ENCODE measurements around the gene SRGAP1.

SRGAP1 gene

DNA sequence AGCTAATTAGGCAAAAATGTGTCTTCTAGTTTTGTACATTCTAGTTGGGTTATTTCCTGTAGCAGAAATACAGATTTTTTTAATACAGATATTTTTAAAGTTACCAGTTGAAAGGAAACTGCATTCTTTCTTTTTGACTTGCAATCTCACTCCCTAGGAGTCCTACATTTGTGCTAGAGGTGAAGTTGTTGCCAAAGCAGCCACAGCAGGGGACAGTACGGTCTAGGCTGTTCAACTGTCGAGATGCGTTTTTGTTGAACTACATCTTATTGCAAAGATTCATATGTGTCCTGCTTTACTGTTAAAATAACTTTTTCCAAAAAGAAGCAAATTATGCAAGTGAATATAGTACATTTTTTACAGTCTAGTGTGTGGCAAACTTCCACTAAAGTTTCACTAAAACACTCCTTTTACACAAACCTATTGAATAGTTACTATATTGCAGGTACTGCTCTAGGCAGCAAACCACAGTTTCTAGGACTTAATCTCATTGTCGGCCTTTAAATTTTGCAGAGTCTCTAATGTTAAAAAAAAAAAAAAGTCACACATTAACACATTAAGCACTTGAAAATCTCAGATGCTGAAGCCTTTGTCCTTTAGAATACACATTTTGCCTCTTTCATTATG lies 30.2 kb upstream of the SRGAP1 start:
- DNase-seq = no peak

DNA sequence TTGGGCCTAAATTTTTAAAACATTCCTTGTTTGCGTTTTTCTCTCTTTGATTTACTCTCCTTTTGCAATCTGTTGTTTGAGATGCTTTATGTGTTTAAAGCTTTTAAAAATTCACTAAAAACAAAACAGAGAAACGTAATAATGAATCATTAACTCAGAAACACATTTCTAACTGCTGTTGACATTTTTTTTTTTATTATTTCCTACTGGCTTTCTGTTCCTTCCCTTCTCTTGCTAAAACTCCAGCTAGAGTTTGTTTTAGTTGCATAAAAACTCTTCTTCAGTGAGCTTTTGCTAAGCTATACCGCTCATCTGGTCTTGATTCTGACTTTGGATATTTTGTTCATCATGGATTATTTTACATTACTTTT lies 29.0 kb upstream of the SRGAP1 start:
- no peak overlapping the region for H3K4me3 ChIP-seq (ENCODE audit: low read depth, low read length)
- no peak overlapping the region for H3K27ac ChIP-seq
- no peaks in the 10 kb centered on the region for H3K36me3 ChIP-seq (replicated peaks)
- TF ChIP-seq, protein P1, sequence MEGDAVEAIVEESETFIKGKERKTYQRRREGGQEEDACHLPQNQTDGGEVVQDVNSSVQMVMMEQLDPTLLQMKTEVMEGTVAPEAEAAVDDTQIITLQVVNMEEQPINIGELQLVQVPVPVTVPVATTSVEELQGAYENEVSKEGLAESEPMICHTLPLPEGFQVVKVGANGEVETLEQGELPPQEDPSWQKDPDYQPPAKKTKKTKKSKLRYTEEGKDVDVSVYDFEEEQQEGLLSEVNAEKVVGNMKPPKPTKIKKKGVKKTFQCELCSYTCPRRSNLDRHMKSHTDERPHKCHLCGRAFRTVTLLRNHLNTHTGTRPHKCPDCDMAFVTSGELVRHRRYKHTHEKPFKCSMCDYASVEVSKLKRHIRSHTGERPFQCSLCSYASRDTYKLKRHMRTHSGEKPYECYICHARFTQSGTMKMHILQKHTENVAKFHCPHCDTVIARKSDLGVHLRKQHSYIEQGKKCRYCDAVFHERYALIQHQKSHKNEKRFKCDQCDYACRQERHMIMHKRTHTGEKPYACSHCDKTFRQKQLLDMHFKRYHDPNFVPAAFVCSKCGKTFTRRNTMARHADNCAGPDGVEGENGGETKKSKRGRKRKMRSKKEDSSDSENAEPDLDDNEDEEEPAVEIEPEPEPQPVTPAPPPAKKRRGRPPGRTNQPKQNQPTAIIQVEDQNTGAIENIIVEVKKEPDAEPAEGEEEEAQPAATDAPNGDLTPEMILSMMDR (IDR thresholded peaks at IDR 0.05; ENCODE audit: low read depth, low read length, missing control alignments) = no peak
- DNase-seq = no peak
- H3K27me3 ChIP-seq (replicated peaks) = no peaks in the 10 kb centered on the region
- in situ Hi-C loops (cut with HindIII; ENCODE audit: low pct_ligation_motif_present, low sequenced_read_pairs) = no loop called here

More for the DNA sequence above, 30.2 kb upstream of the SRGAP1 start:
- TF ChIP-seq, protein P1 (IDR thresholded peaks at IDR 0.05; ENCODE audit: low read depth, low read length, missing control alignments) = no peak
- Histone ChIP-seq H3K4me3 (ENCODE audit: low read depth, low read length) (no peak overlapping the region), H3K27ac (no peak overlapping the region), H3K36me3 (replicated peaks) (no peaks in the 10 kb centered on the region), H3K27me3 (replicated peaks) (no peaks in the 10 kb centered on the region)
- in situ Hi-C loops (cut with HindIII; ENCODE audit: low pct_ligation_motif_present, low sequenced_read_pairs) = no loop called here

- no peak overlapping the region for H3K4me3 ChIP-seq (ENCODE audit: low read depth, low read length)
- in situ Hi-C loops (cut with HindIII; ENCODE audit: low pct_ligation_motif_present, low sequenced_read_pairs) = no loop called here
Measured at GRCh38 chr12:63816031-63816430, 28.5 kb upstream of the SRGAP1 start.

DNA sequence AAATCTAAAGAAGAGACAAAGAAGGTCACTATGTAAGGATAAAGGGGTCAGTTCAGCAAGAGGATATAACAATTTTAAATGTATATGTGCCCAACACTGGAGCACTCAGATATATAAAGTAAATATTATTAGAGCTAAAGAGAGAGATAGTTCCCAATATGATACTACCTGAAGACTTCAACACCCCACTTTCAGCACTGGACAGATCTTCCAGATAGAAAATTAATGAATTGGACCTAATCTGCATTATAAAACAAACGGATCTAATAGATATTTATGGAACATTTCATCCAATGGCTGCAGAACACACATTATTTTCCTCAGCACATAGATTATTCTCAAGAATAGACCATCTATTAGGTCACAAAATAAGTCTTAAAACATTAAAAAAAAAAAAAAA lies 24.1 kb upstream of the SRGAP1 start:
- no peaks in the 10 kb centered on the region for H3K27me3 ChIP-seq (replicated peaks)
- no peak overlapping the region for H3K27ac ChIP-seq
- H3K4me3 ChIP-seq (ENCODE audit: low read depth, low read length) = no peak overlapping the region
- no peaks in the 10 kb centered on the region for H3K36me3 ChIP-seq (replicated peaks)
- in situ Hi-C loops (cut with HindIII; ENCODE audit: low pct_ligation_motif_present, low sequenced_read_pairs) = no loop called here
- TF ChIP-seq, protein P1 (IDR thresholded peaks at IDR 0.05; ENCODE audit: low read depth, low read length, missing control alignments) = no peak
- DNase-seq = no peak

More at GRCh38 chr12:63816031-63816430, 28.5 kb upstream of the SRGAP1 start:
- DNase-seq = no peak
- TF ChIP-seq, protein P1 (IDR thresholded peaks at IDR 0.05; ENCODE audit: low read depth, low read length, missing control alignments) = no peak
- Histone ChIP-seq H3K27me3 (replicated peaks) (no peaks in the 10 kb centered on the region), H3K27ac (no peak overlapping the region), H3K36me3 (replicated peaks) (no peaks in the 10 kb centered on the region)

DNA sequence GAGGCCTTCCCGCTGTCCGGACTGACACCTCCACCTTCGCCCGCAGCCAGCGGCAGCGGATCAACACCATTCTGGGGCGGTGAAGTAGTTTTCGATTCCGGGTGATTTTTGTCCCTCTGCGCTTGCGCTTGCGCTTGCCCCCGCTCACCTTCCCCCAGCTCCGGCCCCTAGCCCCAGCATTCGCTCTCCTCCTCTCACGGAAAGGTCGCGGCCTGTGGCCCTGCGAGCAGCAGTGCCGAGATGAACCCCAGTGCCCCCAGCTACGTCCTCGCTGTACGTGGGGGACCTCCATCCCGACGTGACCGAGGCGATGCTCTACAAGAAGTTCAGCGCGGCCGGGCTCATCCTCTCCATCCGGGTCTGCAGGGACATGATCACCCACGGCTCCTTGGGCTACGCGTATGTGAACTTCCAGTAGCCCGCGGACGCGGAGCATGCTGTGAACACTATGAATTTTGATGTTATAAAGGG lies 22.7 kb upstream of the SRGAP1 start:
- Histone ChIP-seq H3K27me3 (replicated peaks) (no peaks in the 10 kb centered on the region), H3K27ac (no peak overlapping the region), H3K4me3 (ENCODE audit: low read depth, low read length) (peak overlapping the region; percentile 67), H3K36me3 (replicated peaks) (no peaks in the 10 kb centered on the region)
- TF ChIP-seq, protein P1 (IDR thresholded peaks at IDR 0.05; ENCODE audit: low read depth, low read length, missing control alignments) = no peak
- peak; percentile 41 for DNase-seq
- in situ Hi-C loops (cut with HindIII; ENCODE audit: low pct_ligation_motif_present, low sequenced_read_pairs) = no loop called here

DNA sequence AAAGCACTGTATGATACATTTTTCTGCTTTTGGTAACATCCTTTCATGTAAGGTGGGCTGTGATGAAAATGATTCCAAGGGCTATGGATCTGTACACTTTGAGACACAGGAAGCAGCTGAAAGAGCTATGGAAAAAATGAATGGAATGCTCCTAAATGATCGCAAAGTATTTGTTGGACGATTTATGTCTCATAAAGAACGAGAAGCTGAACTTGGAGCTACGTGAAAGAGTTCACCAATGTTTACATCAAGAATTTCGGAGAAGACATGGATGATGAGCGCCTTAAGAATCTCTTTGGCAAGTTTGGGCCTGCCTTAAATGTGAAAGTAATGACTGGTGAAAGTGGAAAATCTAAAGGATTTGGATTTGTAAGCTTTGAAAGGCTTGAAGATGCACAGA lies 22.1 kb upstream of the SRGAP1 start:
- TF ChIP-seq, protein P1 (IDR thresholded peaks at IDR 0.05; ENCODE audit: low read depth, low read length, missing control alignments) = no peak
- in situ Hi-C loops (cut with HindIII; ENCODE audit: low pct_ligation_motif_present, low sequenced_read_pairs) = no loop called here

More for the DNA sequence above, 22.1 kb upstream of the SRGAP1 start:
- DNase-seq = no peak
- Histone ChIP-seq H3K4me3 (ENCODE audit: low read depth, low read length) (peak overlapping the region; percentile 67), H3K27ac (no peak overlapping the region), H3K27me3 (replicated peaks) (no peaks in the 10 kb centered on the region), H3K36me3 (replicated peaks) (no peaks in the 10 kb centered on the region)
